Kidney (tissue), 14 donors: ENCODE results near the gene FNTB. TPM values are rescaled to one million over a fixed set of nuclear protein-coding genes. Genes with fewer than 3 reads are reported as not detected.
A peak's percentile ranks its signal among the peaks of the same experiment; 100 is the strongest.

Experiments used
- DNase-seq, 5 donors: peaks; one replicate each; pipeline ENCODE4 v3.0.0-alpha.2; 2013 to 2020
- FAIRE-seq: peaks from 2 replicates; lab custom pipeline; 2012; peaks lifted over from hg19 to GRCh38; lab: Jason Lieb, UNC
- H3K27ac ChIP-seq, 2 donors: one replicate each; pipeline ENCODE4 v1.7.0; 2013; ENCODE audit warnings: low read depth in 2 of 2, low read length in 2 of 2, inconsistent platforms in 1 of 2
- H3K27me3 ChIP-seq: one replicate; pipeline ENCODE4 v1.7.1; 2013; ENCODE audit warnings: low read length, inconsistent platforms; ENCODE audit not compliant: control insufficient read depth, insufficient read depth
- H3K36me3 ChIP-seq, 3 donors: one replicate each; pipeline versions ENCODE4 v1.7.0 to v1.7.1; 2013; ENCODE audit warnings: low read length in 3 of 3, control low read depth in 1 of 3, inconsistent platforms in 1 of 3; ENCODE audit not compliant: insufficient read depth in 3 of 3, control insufficient read depth in 2 of 3
- H3K4me1 ChIP-seq, 3 donors: one replicate each; pipeline versions ENCODE4 v1.7.0 to v1.7.1; 2013; ENCODE audit warnings: low read length in 3 of 3, inconsistent platforms in 1 of 3, low read depth in 1 of 3; ENCODE audit not compliant: control insufficient read depth in 2 of 3, insufficient read depth in 2 of 3
- H3K4me3 ChIP-seq, 3 donors: one replicate each; pipeline versions ENCODE4 v1.7.0 to v1.8.1; 2013; ENCODE audit warnings: low read length in 3 of 3, control low read depth in 1 of 3, inconsistent platforms in 1 of 3
- H3K9ac ChIP-seq, 3 donors: one replicate each; pipeline versions ENCODE4 v1.7.0 to v1.7.1; 2013; ENCODE audit warnings: low read length in 3 of 3, control low read depth in 1 of 3, inconsistent platforms in 1 of 3
- H3K9me3 ChIP-seq, 3 donors: one replicate each; pipeline versions ENCODE4 v1.7.0 to v1.7.1; 2013; ENCODE audit warnings: low read length in 3 of 3, control low read depth in 1 of 3, inconsistent platforms in 1 of 3; ENCODE audit not compliant: control insufficient read depth in 2 of 3, insufficient read depth in 1 of 3
- intact Hi-C: fragments of 100-400 bp; cut with DNase I; formaldehyde crosslinking; loops from one replicate; pipeline ENCODE4 v1.11.1; 2022
- polyA plus RNA-seq: library from polyadenylated mRNA; stranded (reverse); fragments of 350-450 nt; fragmentation: Illumina TruSeq; extraction: RNeasy Lipid Tissue Mini Kit (QIAGEN cat#74804); gene quantifications from one replicate; pipeline ENCODE4 v1.2.3, GENCODE V29; 2014; ENCODE audit warnings: low read depth, low replicate concordance; ENCODE audit not compliant: insufficient read depth
- total RNA-seq: library from RNA; stranded (reverse); fragmentation: NEBNext Ultra II Directional; extraction: Animal tissue kit (Norgen Biotek cat#: 25700); gene quantifications from one replicate; pipeline ENCODE4 v1.2.1, GENCODE V29; 2021
- TF ChIP-seq, protein P1 (sequence below): IDR thresholded peaks from 3 replicates; pipeline ENCODE4 v1.5.1; 2012; ENCODE audit warnings: mild to moderate bottlenecking, moderate library complexity, borderline replicate concordance; ENCODE audit not compliant: insufficient read depth; ENCODE audit errors: extremely low read depth
- donor health status: control.
- donor health status: control.
- donor health status: control.
- donor health status: control.
- donor health status: control.
- donor health status: DM: yes; HTN: yes; CAD: no.
- donor health status: Normal renal cell carcinoma (clear cell type).

The FNTB gene
- total and polyA plus RNA-seq, 2 donors from 2014 or later = 13.6 to 15.0 TPM

DNA sequence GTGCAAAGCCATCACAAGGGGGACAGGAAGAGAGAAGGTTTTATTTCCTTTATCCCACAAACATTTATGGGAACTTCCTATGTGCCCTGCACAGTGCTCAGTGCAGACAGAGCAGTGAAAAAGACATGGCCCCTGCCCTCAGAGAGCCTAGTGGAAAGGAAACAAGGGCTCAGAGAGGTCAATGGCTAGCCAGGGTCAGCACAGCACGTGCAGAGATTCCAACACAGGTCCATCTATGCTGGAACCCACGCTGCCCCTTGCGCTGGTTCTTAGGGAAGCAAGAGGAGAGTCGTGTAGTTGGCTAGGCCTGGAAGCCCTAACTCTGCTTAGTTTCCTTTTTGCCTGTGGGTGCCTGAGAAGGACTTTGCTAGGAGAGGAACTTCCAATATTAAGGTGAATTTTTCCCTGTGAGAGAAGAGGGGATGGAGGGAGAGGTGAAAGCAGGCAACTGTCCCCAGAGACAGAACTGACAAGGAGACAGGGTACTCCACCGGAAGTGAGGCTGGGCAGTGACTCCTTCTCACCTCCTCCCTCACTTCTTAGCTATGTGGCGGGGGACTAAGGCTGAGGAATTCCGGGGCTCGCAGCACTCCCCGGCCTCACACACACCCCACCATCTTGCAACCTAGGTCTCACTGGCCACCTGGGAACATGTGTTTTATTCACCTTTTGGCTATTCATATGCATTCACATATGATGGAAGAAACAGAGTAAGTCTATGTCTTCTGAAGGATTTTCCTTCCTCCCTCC, 32.0 kb upstream of the FNTB start:
- peak overlapping the region in 1 of 2 donors; percentile 56 for H3K27ac ChIP-seq
- no peak overlapping the region for H3K9ac ChIP-seq
- H3K36me3 ChIP-seq = peaks cover 0 to 7% (median 0%) of the 10 kb centered on the region in 3 donors
- H3K4me1 ChIP-seq = peaks cover 0 to 14% (median 0%) of the 10 kb centered on the region in 3 donors
- intact Hi-C loops = no loop called here
- TF ChIP-seq, protein P1, sequence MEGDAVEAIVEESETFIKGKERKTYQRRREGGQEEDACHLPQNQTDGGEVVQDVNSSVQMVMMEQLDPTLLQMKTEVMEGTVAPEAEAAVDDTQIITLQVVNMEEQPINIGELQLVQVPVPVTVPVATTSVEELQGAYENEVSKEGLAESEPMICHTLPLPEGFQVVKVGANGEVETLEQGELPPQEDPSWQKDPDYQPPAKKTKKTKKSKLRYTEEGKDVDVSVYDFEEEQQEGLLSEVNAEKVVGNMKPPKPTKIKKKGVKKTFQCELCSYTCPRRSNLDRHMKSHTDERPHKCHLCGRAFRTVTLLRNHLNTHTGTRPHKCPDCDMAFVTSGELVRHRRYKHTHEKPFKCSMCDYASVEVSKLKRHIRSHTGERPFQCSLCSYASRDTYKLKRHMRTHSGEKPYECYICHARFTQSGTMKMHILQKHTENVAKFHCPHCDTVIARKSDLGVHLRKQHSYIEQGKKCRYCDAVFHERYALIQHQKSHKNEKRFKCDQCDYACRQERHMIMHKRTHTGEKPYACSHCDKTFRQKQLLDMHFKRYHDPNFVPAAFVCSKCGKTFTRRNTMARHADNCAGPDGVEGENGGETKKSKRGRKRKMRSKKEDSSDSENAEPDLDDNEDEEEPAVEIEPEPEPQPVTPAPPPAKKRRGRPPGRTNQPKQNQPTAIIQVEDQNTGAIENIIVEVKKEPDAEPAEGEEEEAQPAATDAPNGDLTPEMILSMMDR = no peak
- FAIRE-seq (no peak), DNase-seq (peak in 2 of 5 donors; percentile 20 to 42)
- H3K27me3 ChIP-seq = no peaks in the 10 kb centered on the region
- no peak overlapping the region for H3K4me3 ChIP-seq
- H3K9me3 ChIP-seq = no peaks in the 10 kb centered on the region

DNA sequence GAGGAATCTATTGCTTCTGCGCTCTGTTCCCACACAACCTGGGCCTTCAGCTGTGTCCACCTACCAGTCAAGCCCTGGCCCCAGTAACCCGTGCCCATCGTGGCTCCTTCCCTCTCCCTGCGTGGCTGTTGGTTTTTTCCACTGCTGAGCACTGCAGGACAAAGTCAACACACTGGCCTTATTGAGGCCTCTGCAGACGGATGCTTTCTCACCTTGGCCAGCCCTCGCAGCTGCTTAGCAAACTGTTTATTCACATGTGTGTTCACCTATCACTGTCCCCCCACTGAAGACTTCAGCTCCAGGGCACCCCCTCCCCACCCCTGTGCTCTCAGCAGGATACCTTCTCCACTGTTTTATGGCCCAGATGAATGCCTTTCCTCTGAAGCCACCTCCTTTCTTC, 31.4 kb upstream of the FNTB start:
- TF ChIP-seq, protein P1 = no peak
- peak overlapping the region in 1 of 2 donors; percentile 14 for H3K27ac ChIP-seq
- FAIRE-seq (no peak), DNase-seq (peak in 2 of 5 donors; percentile 24 to 28)
- peaks cover 0 to 20% (median 0%) of the 10 kb centered on the region in 3 donors for H3K4me1 ChIP-seq
- H3K4me3 ChIP-seq = no peak overlapping the region
- peaks cover 0 to 5% (median 0%) of the 10 kb centered on the region in 3 donors for H3K36me3 ChIP-seq
- H3K9ac ChIP-seq = no peak overlapping the region
- H3K27me3 ChIP-seq = no peaks in the 10 kb centered on the region
- H3K9me3 ChIP-seq = no peaks in the 10 kb centered on the region
- intact Hi-C loops = no loop called here

DNA sequence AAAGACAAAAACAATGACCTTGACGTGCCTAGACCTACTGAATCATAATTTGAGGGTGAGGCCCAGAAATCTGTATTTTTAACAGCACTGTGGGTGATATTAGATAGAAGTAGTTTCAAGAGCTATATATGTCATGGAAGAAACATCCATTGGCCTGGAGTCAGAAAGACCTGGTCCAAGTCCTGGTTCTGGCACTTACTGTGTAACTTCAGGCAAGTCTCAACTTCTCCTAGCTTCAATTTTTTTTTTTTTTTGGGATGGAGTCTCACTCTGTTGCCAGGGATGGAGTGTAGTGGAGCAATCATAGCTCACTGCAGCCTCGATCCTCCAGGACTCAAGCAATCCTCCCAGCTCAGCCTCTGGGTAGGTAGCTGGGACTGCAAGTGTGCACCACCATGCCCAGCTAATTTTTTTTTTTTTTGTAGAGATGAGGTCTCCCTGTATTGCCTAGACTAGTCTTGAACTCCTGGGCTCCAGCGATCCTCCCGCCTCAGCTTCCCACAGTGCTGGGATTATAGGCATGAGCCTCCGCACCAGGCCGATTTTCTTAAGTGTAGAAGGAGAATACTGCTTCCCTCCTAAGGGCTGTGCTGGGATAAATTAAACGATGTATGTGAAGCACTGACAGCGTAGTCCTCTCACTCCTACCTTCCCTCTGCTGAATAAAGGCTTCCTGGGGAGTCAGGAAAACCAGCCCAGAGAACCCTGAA, 29.8 kb upstream of the FNTB start:
- H3K27me3 ChIP-seq = no peaks in the 10 kb centered on the region
- H3K4me3 ChIP-seq = no peak overlapping the region
- intact Hi-C loops = no loop called here
- DNase-seq (peak in 2 of 5 donors; percentile 4 to 39), FAIRE-seq (no peak)
- H3K36me3 ChIP-seq = no peaks in the 10 kb centered on the region
- no peak overlapping the region for H3K9ac ChIP-seq
- H3K27ac ChIP-seq = no peak overlapping the region
- no peaks in the 10 kb centered on the region for H3K9me3 ChIP-seq
- TF ChIP-seq, protein P1 = no peak
- H3K4me1 ChIP-seq = peaks cover 0 to 29% (median 0%) of the 10 kb centered on the region in 3 donors
